PC-9 (cell line): Measurements from ENCODE around the gene ELMO3.

Experiments used
- EZH2 ChIP-seq: fragments of 200-600 bp; sonication (generic); IDR thresholded peaks from 2 replicates; pipeline ENCODE4 v1.8.0; 2017; ENCODE audit warnings: antibody characterized with exemption, low read depth
- TF ChIP-seq, protein P1 (sequence below): fragments of 200-600 bp; sonication (generic); conservative IDR thresholded peaks from 2 replicates; pipeline ENCODE4 v1.6.1; 2017; ENCODE audit warnings: mixed run types, antibody characterized with exemption, mild to moderate bottlenecking, moderate library complexity

DNA sequence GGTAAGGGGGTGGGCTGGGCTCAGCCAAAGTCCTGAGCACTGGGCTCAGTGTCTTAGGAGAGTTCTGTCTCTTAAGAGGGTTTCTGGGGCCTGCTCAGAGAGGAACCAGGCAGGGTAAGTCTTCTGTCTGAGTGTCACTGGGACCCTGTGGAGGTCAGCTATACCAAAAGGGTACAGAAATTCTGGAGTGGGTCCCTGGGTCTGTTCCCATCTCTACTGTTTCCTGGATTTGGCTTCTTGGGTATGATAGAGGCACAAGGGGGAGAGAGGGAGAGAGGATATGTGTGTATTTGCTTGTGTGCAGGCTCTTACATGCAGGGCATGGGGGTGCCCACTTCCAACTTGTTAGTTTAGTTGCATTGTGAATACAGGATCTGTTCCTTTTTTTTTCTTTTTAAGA lies 5.4 kb upstream of the ELMO3 start:
- TF ChIP-seq, protein P1, sequence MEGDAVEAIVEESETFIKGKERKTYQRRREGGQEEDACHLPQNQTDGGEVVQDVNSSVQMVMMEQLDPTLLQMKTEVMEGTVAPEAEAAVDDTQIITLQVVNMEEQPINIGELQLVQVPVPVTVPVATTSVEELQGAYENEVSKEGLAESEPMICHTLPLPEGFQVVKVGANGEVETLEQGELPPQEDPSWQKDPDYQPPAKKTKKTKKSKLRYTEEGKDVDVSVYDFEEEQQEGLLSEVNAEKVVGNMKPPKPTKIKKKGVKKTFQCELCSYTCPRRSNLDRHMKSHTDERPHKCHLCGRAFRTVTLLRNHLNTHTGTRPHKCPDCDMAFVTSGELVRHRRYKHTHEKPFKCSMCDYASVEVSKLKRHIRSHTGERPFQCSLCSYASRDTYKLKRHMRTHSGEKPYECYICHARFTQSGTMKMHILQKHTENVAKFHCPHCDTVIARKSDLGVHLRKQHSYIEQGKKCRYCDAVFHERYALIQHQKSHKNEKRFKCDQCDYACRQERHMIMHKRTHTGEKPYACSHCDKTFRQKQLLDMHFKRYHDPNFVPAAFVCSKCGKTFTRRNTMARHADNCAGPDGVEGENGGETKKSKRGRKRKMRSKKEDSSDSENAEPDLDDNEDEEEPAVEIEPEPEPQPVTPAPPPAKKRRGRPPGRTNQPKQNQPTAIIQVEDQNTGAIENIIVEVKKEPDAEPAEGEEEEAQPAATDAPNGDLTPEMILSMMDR = no peak
- TF ChIP-seq EZH2 = no peak
